Measurements from ENCODE around the gene CLSTN2. TPM values are rescaled to one million over a fixed set of nuclear protein-coding genes. Genes with fewer than 3 reads are reported as not detected.

CLSTN2 gene
- total RNA-seq, 1 experiment from 2014 or later = 0.02 TPM

DNA sequence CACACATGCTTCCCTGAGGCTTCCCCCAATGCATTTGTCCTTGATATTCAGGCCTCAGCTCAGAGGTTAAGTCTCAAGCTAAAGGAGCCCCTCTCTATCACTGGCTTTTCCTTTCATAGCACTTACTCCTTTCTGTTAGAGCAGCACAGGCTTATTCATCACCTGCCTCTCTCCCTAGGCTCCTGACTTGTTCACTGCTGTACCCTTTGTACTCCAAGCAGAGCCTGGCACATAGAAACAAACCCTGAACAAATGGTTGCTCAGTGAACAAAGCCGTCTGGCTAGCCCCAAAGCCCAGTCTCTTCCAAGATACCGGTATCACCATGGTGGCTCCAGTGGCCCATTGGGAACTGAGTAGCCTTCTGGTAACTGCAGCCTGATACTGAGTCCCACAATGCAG is 511.7 kb downstream of the CLSTN2 start:
- ChIA-PET RAD21 (ENCODE audit: low non-redundant PET in 1 of 2, low total read pairs in 2 of 2, uncharacterized antibody in 2 of 2, unreplicated experiment in 2 of 2) (no interaction called here), CTCF (no interaction called here), POLR2A (no interaction called here)
- TF ChIP-seq TCF7L2 (IDR thresholded peaks at IDR 0.05; ENCODE audit: borderline replicate concordance, extremely low read depth, insufficient read depth, insufficient read length) (no peak), FOSL1 (IDR thresholded peaks at IDR 0.05; ENCODE audit: low read depth) (no peak), EZH2phosphoT487 (IDR thresholded peaks at IDR 0.05; ENCODE audit: borderline replicate concordance) (no peak), YY1 (IDR thresholded peaks at IDR 0.05; ENCODE audit: extremely low read depth, insufficient replicate concordance, low read depth, low read length) (no peak), CBX3 (IDR thresholded peaks at IDR 0.05; ENCODE audit: low read depth) (no peak), EGR1 (IDR thresholded peaks at IDR 0.05; ENCODE audit: low read depth) (no peak), CEBPB (IDR thresholded peaks at IDR 0.05; ENCODE audit: low read depth) (no peak), SIN3A (IDR thresholded peaks at IDR 0.05; ENCODE audit: low read depth) (no peak)
- TF ChIP-seq, protein P1, sequence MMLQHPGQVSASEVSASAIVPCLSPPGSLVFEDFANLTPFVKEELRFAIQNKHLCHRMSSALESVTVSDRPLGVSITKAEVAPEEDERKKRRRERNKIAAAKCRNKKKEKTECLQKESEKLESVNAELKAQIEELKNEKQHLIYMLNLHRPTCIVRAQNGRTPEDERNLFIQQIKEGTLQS (IDR thresholded peaks at IDR 0.05) = no peak
- TF ChIP-seq, protein P2, sequence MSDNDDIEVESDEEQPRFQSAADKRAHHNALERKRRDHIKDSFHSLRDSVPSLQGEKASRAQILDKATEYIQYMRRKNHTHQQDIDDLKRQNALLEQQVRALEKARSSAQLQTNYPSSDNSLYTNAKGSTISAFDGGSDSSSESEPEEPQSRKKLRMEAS (IDR thresholded peaks at IDR 0.05) = no peak
- TF ChIP-seq, protein P3, sequence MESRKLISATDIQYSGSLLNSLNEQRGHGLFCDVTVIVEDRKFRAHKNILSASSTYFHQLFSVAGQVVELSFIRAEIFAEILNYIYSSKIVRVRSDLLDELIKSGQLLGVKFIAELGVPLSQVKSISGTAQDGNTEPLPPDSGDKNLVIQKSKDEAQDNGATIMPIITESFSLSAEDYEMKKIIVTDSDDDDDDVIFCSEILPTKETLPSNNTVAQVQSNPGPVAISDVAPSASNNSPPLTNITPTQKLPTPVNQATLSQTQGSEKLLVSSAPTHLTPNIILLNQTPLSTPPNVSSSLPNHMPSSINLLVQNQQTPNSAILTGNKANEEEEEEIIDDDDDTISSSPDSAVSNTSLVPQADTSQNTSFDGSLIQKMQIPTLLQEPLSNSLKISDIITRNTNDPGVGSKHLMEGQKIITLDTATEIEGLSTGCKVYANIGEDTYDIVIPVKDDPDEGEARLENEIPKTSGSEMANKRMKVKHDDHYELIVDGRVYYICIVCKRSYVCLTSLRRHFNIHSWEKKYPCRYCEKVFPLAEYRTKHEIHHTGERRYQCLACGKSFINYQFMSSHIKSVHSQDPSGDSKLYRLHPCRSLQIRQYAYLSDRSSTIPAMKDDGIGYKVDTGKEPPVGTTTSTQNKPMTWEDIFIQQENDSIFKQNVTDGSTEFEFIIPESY (IDR thresholded peaks at IDR 0.05; ENCODE audit: extremely low read depth, insufficient replicate concordance, low read length) = no peak
- no peak overlapping the region for H2AFZ ChIP-seq (ENCODE audit: low read depth, low read length, poor library complexity, severe bottlenecking)
- no peak overlapping the region for H3K27ac ChIP-seq (ENCODE audit: low read depth, low read length)
- H3K9me3 ChIP-seq (ENCODE audit: control insufficient read depth in 1 of 2, insufficient read depth in 1 of 2, low read depth in 1 of 2, low read length in 2 of 2) = no peaks in the 10 kb centered on the region
- H3K4me1 ChIP-seq (ENCODE audit: control insufficient read depth in 1 of 2, insufficient read depth in 2 of 2, low read length in 2 of 2) = no peaks in the 10 kb centered on the region
- intact Hi-C loops (cut with micrococcal nuclease) = no loop called here
- H3K9me2 ChIP-seq (ENCODE audit: insufficient read depth) = no peaks in the 10 kb centered on the region
- H3K9ac ChIP-seq (ENCODE audit: low read length) = no peak overlapping the region
- H3K4me3 ChIP-seq (replicated peaks in 1 of 2; ENCODE audit: low read depth in 1 of 2, low read length in 2 of 2) = no peak overlapping the region
- H3K27me3 ChIP-seq (ENCODE audit: insufficient read depth, low read length) = peaks cover 37% of the 10 kb centered on the region
- no peaks in the 10 kb centered on the region for H4K20me1 ChIP-seq (ENCODE audit: insufficient read depth)
- no peaks in the 10 kb centered on the region for H3K79me2 ChIP-seq (ENCODE audit: insufficient read depth, low read length)
- no peaks in the 10 kb centered on the region for H3K36me3 ChIP-seq (ENCODE audit: control insufficient read depth in 1 of 2, insufficient read depth in 2 of 2, low read length in 2 of 2)
- H3K4me2 ChIP-seq (ENCODE audit: low read length) = no peak overlapping the region
- no TSS peak for BruUV-seq (replicated peaks)
- ATAC-seq (no peak), DNase-seq (ENCODE audit: low read depth, low spot score) (no peak)

All from HCT116 (cell line).